Neural cell (in vitro differentiated cells): ENCODE measurements around the gene SLC26A2. TPM values are rescaled to one million over a fixed set of nuclear protein-coding genes. Genes with fewer than 3 reads are reported as not detected.
"Not testable (repeated sequence)": the region's sequence is repeated elsewhere in the genome, so short reads cannot be mapped to it uniquely, and the experiment has no call there.

ENCODE experiments used
- H2AFZ ChIP-seq: fragments of 200-600, 300-800 bp; sonication (generic), shearing (Covaris generic); 2 replicates; pipeline ENCODE4 v1.6.0; 2014; ENCODE audit warnings: low read depth, mild to moderate bottlenecking, antibody characterized with exemption, low read length, moderate library complexity
- H3F3A ChIP-seq: fragments of 200-600 bp; shearing (Covaris generic); 2 replicates; pipeline ENCODE4 v1.6.1; 2016; ENCODE audit warnings: mild to moderate bottlenecking, moderate library complexity, mixed read lengths, antibody characterized with exemption, low read length; ENCODE audit not compliant: insufficient read depth, poor library complexity, severe bottlenecking
- H3K27ac ChIP-seq: fragments of 200-600, 300-800 bp; sonication (generic), shearing (Covaris generic); 2 replicates; pipeline ENCODE4 v1.5.1; 2014; ENCODE audit warnings: mild to moderate bottlenecking, low read length, moderate library complexity
- H3K27me3 ChIP-seq: fragments of 300-800, 200-600 bp; sonication (generic), shearing (Covaris generic); 2 replicates; pipeline ENCODE4 v1.6.0; 2014; ENCODE audit warnings: mild to moderate bottlenecking, low read depth, low read length, moderate library complexity; ENCODE audit not compliant: insufficient read depth
- H3K36me3 ChIP-seq: fragments of 300-800, 200-600 bp; sonication (generic), shearing (Covaris generic); 2 replicates; pipeline ENCODE4 v1.5.1; 2014; ENCODE audit warnings: mild to moderate bottlenecking, antibody characterized with exemption, low read length, moderate library complexity; ENCODE audit not compliant: insufficient read depth
- H3K4me2 ChIP-seq: fragments of 300-800, 200-600 bp; sonication (generic), shearing (Covaris generic); 2 replicates; pipeline ENCODE4 v1.6.0; 2014; ENCODE audit warnings: mild to moderate bottlenecking, low read length
- H3K4me3 ChIP-seq: fragments of 300-800, 200-600 bp; sonication (generic), shearing (Covaris generic); 2 replicates; pipeline ENCODE4 v1.5.1; 2014; ENCODE audit warnings: mild to moderate bottlenecking, low read length, moderate library complexity
- H3K79me2 ChIP-seq: fragments of 200-600 bp; shearing (Covaris generic); replicated peaks from 2 replicates; pipeline ENCODE4 v1.6.0; 2014; ENCODE audit warnings: mild to moderate bottlenecking, low read length, moderate library complexity; ENCODE audit not compliant: insufficient read depth
- H3K9ac ChIP-seq: fragments of 300-800, 200-600 bp; sonication (generic), shearing (Covaris generic); 2 replicates; pipeline ENCODE4 v1.6.1; 2016; ENCODE audit warnings: mild to moderate bottlenecking, low read length, mixed read lengths
- H3K9me2 ChIP-seq: fragments of 200-600 bp; shearing (Covaris generic); 2 replicates; pipeline ENCODE4 v1.6.1; 2016; ENCODE audit warnings: mild to moderate bottlenecking, low read length, mixed read lengths; ENCODE audit not compliant: insufficient read depth
- H3K9me3 ChIP-seq: fragments of 200-600, 300-800 bp; sonication (generic), shearing (Covaris generic); 2 replicates; pipeline ENCODE4 v1.6.1; 2016; ENCODE audit warnings: mild to moderate bottlenecking, mixed run types, low read length, moderate library complexity, mixed read lengths
- H4K20me1 ChIP-seq: fragments of 200-600 bp; shearing (Covaris generic); 2 replicates; pipeline ENCODE4 v1.6.1; 2016; ENCODE audit warnings: mild to moderate bottlenecking, mixed run types; ENCODE audit not compliant: insufficient read depth
- CTCF ChIP-seq: fragments of 450-650 bp; IDR thresholded peaks from 2 replicates; pipeline ENCODE4 v1.5.1; 2014; ENCODE audit warnings: antibody characterized with exemption, mild to moderate bottlenecking, moderate library complexity; ENCODE audit not compliant: poor library complexity, severe bottlenecking
- EP300 ChIP-seq: fragments of 450-650 bp; conservative IDR thresholded peaks from 2 replicates; pipeline ENCODE4 v1.6.1; 2014; ENCODE audit warnings: antibody characterized with exemption, mild to moderate bottlenecking, moderate library complexity; ENCODE audit not compliant: poor library complexity, severe bottlenecking
- EZH2 ChIP-seq: fragments of 200-600, 300-800 bp; shearing (Covaris generic), sonication (generic); IDR thresholded peaks from 2 replicates; pipeline ENCODE4 v1.6.1; 2014; ENCODE audit warnings: antibody characterized with exemption, low read length, borderline replicate concordance, mild to moderate bottlenecking; ENCODE audit not compliant: insufficient read depth, poor library complexity, severe bottlenecking
- MXI1 ChIP-seq: fragments of 450-650 bp; conservative IDR thresholded peaks from 2 replicates; pipeline ENCODE4 v1.6.1; 2014; ENCODE audit warnings: antibody characterized with exemption, mild to moderate bottlenecking; ENCODE audit not compliant: poor library complexity, severe bottlenecking
- POLR2AphosphoS5 ChIP-seq: IDR thresholded peaks from 2 replicates; pipeline ENCODE4 v1.6.1; 2012
- RAD21 ChIP-seq: fragments of 450-650 bp; conservative IDR thresholded peaks from 2 replicates; pipeline ENCODE4 v1.6.1; 2014; ENCODE audit warnings: antibody characterized with exemption, mild to moderate bottlenecking, moderate library complexity
- REST ChIP-seq: IDR thresholded peaks from 2 replicates; pipeline ENCODE4 v1.6.1; 2012; ENCODE audit warnings: borderline replicate concordance
- SMC3 ChIP-seq: fragments of 450-650 bp; conservative IDR thresholded peaks from 2 replicates; pipeline ENCODE4 v1.6.1; 2014; ENCODE audit warnings: antibody characterized with exemption, mild to moderate bottlenecking, moderate library complexity; ENCODE audit not compliant: poor library complexity
- TAF1 ChIP-seq: IDR thresholded peaks from 2 replicates; pipeline ENCODE4 v1.6.1; 2012; ENCODE audit warnings: low read depth
- polyA plus RNA-seq: library from polyadenylated mRNA; depleted of rRNA; stranded (reverse); fragments of >200 nt; gene quantifications from 2 replicates; pipeline ENCODE4 v1.2.3, GENCODE V29; 2014

SLC26A2 gene
- polyA plus RNA-seq, 1 donor from 2014 or later, result 5.4 TPM

DNA sequence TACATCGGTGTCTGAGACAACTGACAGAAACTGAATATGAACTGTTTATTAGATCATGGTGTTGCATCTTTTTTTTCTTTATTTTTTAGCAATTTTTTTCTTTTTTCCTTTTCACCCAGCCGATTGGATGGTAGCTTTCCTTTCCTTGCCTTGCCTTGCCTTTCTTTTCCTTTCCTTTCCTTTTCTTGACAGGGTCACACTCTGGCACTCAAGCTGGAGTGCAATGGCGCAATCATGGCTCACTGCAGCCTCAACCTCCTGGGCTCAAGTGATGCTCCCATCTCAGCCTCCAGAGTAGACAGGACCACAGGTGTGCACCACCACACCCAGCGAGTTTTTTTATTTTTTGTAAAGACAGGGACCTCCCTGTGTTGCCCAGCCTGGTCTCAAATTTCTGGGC, 18.8 kb upstream of the SLC26A2 start:
- Histone ChIP-seq H3K9ac (no peak overlapping the region), H3K9me2 (no peaks in the 10 kb centered on the region), H3K79me2 (no peaks in the 10 kb centered on the region), H3K4me3 (no peak overlapping the region), H2AFZ (no peak overlapping the region), H3K36me3 (no peaks in the 10 kb centered on the region), H3K27me3 (no peaks in the 10 kb centered on the region), H3K4me2 (no peak overlapping the region), H3F3A (no peaks in the 10 kb centered on the region), H3K27ac (no peak overlapping the region), H3K9me3 (no peaks in the 10 kb centered on the region), H4K20me1 (no peaks in the 10 kb centered on the region)
- TF ChIP-seq MXI1 (no peak), EZH2 (no peak)

DNA sequence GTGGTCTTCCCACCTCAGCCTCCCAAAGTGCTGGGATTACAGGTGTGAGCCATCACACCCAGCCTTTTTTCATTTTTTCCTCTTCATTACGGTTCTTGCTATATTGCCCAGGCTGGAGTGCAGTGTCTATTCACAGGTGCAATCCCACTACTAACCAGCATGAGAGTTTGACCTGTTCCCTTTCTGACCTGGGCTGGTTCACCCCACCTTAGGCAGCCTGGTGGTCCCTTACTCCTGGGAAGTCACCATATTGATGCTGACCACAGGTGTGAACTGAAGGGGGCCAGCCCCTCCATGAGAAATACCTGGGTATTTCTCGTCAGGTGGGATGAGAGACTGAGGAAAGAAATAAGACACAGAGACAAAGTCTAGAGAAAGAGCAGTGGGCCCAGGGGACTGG, 18.4 kb upstream of the SLC26A2 start:
- no peaks in the 10 kb centered on the region for H4K20me1 ChIP-seq
- H3K79me2 ChIP-seq, result no peaks in the 10 kb centered on the region
- no peak overlapping the region for H3K4me3 ChIP-seq
- no peaks in the 10 kb centered on the region for H3K36me3 ChIP-seq
- H3K27me3 ChIP-seq, result no peaks in the 10 kb centered on the region
- H3K9ac ChIP-seq, result no peak overlapping the region
- H3K9me2 ChIP-seq, result no peaks in the 10 kb centered on the region
- no peak overlapping the region for H3K27ac ChIP-seq
- no peak overlapping the region for H2AFZ ChIP-seq
- no peaks in the 10 kb centered on the region for H3F3A ChIP-seq
- TF ChIP-seq POLR2AphosphoS5, result no peak
- TF ChIP-seq TAF1, result no peak
- TF ChIP-seq MXI1, result no peak
- TF ChIP-seq EZH2, result no peak
- no peak for TF ChIP-seq CTCF
- no peak for TF ChIP-seq EP300
- no peak for TF ChIP-seq RAD21
- no peak for TF ChIP-seq REST
- TF ChIP-seq SMC3, result no peak
- H3K9me3 ChIP-seq, result no peaks in the 10 kb centered on the region
- no peak overlapping the region for H3K4me2 ChIP-seq

DNA sequence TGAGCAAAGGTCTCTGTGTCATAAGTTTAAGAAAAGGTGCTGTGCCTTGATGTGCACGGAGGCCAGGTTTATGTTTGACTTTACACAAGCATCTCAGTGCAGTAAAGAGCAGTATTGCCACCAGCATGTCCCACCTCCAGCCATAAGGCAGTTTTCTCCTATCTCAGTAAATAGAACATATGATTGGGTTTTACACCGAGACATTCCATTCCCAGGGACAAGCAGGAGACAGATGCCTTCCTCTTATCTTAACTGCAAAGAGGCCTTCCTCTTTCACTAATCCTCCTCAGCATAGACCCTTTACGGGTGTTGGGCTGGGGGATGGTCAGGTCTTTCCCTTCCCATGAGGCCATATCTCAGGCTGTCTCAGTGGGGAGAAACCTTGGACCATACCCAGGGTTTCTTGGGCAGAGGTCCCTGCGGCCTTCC, 17.8 kb upstream of the SLC26A2 start:
- H2AFZ ChIP-seq, H3K79me2 ChIP-seq, H3K36me3 ChIP-seq, H3K9me3 ChIP-seq, H3K9me2 ChIP-seq, H3K4me2 ChIP-seq, H3K9ac ChIP-seq, H3K27ac ChIP-seq, H3K4me3 ChIP-seq, H3K27me3 ChIP-seq, H3F3A ChIP-seq, H4K20me1 ChIP-seq: not testable (repeated sequence)

GRCh38 chr5:149943177-149943949, 17.2 kb upstream of the SLC26A2 start:
- H3K27ac ChIP-seq, H3F3A ChIP-seq: not testable (repeated sequence)

More at GRCh38 chr5:149943177-149943949, 17.2 kb upstream of the SLC26A2 start:
- not testable (repeated sequence) for H3K4me2 ChIP-seq, H4K20me1 ChIP-seq, H3K9me3 ChIP-seq, H2AFZ ChIP-seq, H3K36me3 ChIP-seq, H3K4me3 ChIP-seq, H3K9me2 ChIP-seq, H3K79me2 ChIP-seq, H3K9ac ChIP-seq, H3K27me3 ChIP-seq
